IMR-90 (cell line): Measurements from ENCODE around the gene BCAS1. TPM values are rescaled to one million over a fixed set of nuclear protein-coding genes. Genes with fewer than 3 reads are reported as not detected.
A peak's percentile ranks its signal among the peaks of the same experiment; 100 is the strongest.
"Not testable (repeated sequence)": the region's sequence is repeated elsewhere in the genome, so short reads cannot be mapped to it uniquely, and the experiment has no call there.

Experiments used
- ATAC-seq: fragments of 200-7000 bp; cut with Tn5 transposase; 2 replicates; pipeline ENCODE4 v1.9.1; 2020; ENCODE audit warnings: low read depth, mild to moderate bottlenecking, moderate library complexity
- BruUV-seq: library from RNA; stranded (reverse); fragments of 400-500 nt; replicated peaks from 2 replicates; lab custom pipeline; 2021; lab: Mats Ljungman, UMichigan
- CTCF ChIA-PET: fragments of 300-600 bp; formaldehyde crosslinking; extraction: SDS; loops from one replicate; lab custom pipeline; 2021; ENCODE audit warnings: antibody characterized with exemption; lab: Yijun Ruan, JAX
- POLR2A ChIA-PET: fragments of 300-600 bp; sonication (Branson Sonifier 250); formaldehyde crosslinking; loops from one replicate; lab custom pipeline; 2022; ENCODE audit warnings: antibody characterized with exemption; ENCODE audit not compliant: unreplicated experiment; lab: Charles Lee
- DNase-seq: peaks from one replicate; pipeline ENCODE4 v3.0.0; 2013
- H2AFZ ChIP-seq: replicated peaks from 2 replicates; pipeline ENCODE3; 2013; ENCODE audit warnings: low read length, mild to moderate bottlenecking; ENCODE audit not compliant: poor library complexity
- H2AK5ac ChIP-seq: 2 replicates; pipeline ENCODE4 v1.6.1; 2013; ENCODE audit warnings: low read depth, low read length, inconsistent platforms
- H2AK9ac ChIP-seq: replicated peaks from 2 replicates; pipeline ENCODE3; 2013; ENCODE audit warnings: mild to moderate bottlenecking, low read depth, low read length, moderate library complexity; ENCODE audit not compliant: poor library complexity
- H2BK120ac ChIP-seq: 2 replicates; pipeline ENCODE4 v1.6.1; 2013; ENCODE audit warnings: low read depth, low read length, inconsistent platforms
- H2BK15ac ChIP-seq: 3 replicates; pipeline ENCODE4 v1.6.1; 2013; ENCODE audit warnings: low read depth, low read length, inconsistent platforms
- H2BK20ac ChIP-seq: 2 replicates; pipeline ENCODE4 v1.6.1; 2013; ENCODE audit warnings: low read depth, mild to moderate bottlenecking, inconsistent platforms, low read length, moderate library complexity
- H2BK5ac ChIP-seq: 2 replicates; pipeline ENCODE4 v1.6.1; 2013; ENCODE audit warnings: mild to moderate bottlenecking, low read depth, low read length, inconsistent platforms; ENCODE audit not compliant: poor library complexity, severe bottlenecking
- H3K14ac ChIP-seq: replicated peaks from 2 replicates; pipeline ENCODE4 v1.6.1; 2013; ENCODE audit warnings: low read depth, low read length, inconsistent platforms
- H3K18ac ChIP-seq: 2 replicates; pipeline ENCODE4 v1.6.1; 2013; ENCODE audit warnings: low read depth, low read length, control low read depth
- H3K23ac ChIP-seq: 2 replicates; pipeline ENCODE4 v1.6.1; 2013; ENCODE audit warnings: low read depth, low read length, inconsistent platforms
- H3K27ac ChIP-seq: 2 replicates; pipeline ENCODE4 v1.5.1; 2013; ENCODE audit warnings: mild to moderate bottlenecking, control low read depth, low read length; ENCODE audit not compliant: insufficient read depth
- H3K27me3 ChIP-seq: 2 replicates; pipeline ENCODE4 v1.6.1; 2013; ENCODE audit warnings: low read length; ENCODE audit not compliant: control insufficient read depth, insufficient read depth
- H3K36me3 ChIP-seq: 2 replicates; pipeline ENCODE4 v1.6.1; 2013; ENCODE audit warnings: low read length, mixed read lengths; ENCODE audit not compliant: control insufficient read depth, insufficient read depth
- H3K4ac ChIP-seq: 2 replicates; pipeline ENCODE4 v1.6.1; 2013; ENCODE audit warnings: low read depth, low read length, inconsistent platforms
- H3K4me1 ChIP-seq: 2 replicates; pipeline ENCODE4 v1.6.1; 2013; ENCODE audit warnings: low read length, mixed read lengths; ENCODE audit not compliant: control insufficient read depth, insufficient read depth
- H3K4me2 ChIP-seq: 2 replicates; pipeline ENCODE4 v1.6.1; 2013; ENCODE audit warnings: low read depth, mild to moderate bottlenecking, control low read depth, low read length, moderate library complexity
- H3K4me3 ChIP-seq: 2 replicates; pipeline ENCODE4 v1.5.1; 2013; ENCODE audit warnings: low read depth, mild to moderate bottlenecking, control low read depth, low read length, moderate library complexity; ENCODE audit not compliant: insufficient read depth
- H3K56ac ChIP-seq: 2 replicates; pipeline ENCODE4 v1.6.1; 2013; ENCODE audit warnings: low read length, inconsistent platforms; ENCODE audit not compliant: insufficient read depth; ENCODE audit errors: extremely low read depth
- H3K79me1 ChIP-seq, 2 experiments: 2 replicates each; pipeline ENCODE4 v1.6.1; 2013; ENCODE audit warnings: low read length in 2 of 2, inconsistent platforms in 1 of 2, low read depth in 1 of 2
- H3K9ac ChIP-seq: 2 replicates; pipeline ENCODE4 v1.6.1; 2013; ENCODE audit warnings: low read depth, low read length, control low read depth
- H3K9me1 ChIP-seq: 2 replicates; pipeline ENCODE4 v1.6.1; 2013; ENCODE audit warnings: low read length, inconsistent platforms; ENCODE audit not compliant: insufficient read depth
- H3K9me3 ChIP-seq: 2 replicates; pipeline ENCODE4 v1.6.1; 2013; ENCODE audit warnings: low read length; ENCODE audit not compliant: control insufficient read depth, insufficient read depth
- H4K20me1 ChIP-seq: 2 replicates; pipeline ENCODE4 v1.6.1; 2013; ENCODE audit warnings: low read length, inconsistent platforms; ENCODE audit not compliant: insufficient read depth
- H4K5ac ChIP-seq: 2 replicates; pipeline ENCODE4 v1.6.1; 2013; ENCODE audit warnings: mild to moderate bottlenecking, low read depth, low read length, control low read depth
- H4K8ac ChIP-seq, 2 experiments: 2 replicates each; pipeline ENCODE4 v1.6.1; 2013; ENCODE audit warnings: low read depth in 2 of 2, low read length in 2 of 2, control low read depth in 1 of 2, inconsistent platforms in 1 of 2
- H4K91ac ChIP-seq: 2 replicates; pipeline ENCODE4 v1.6.1; 2013; ENCODE audit warnings: low read depth, low read length, inconsistent platforms; ENCODE audit not compliant: insufficient read depth
- MAFK ChIP-seq: IDR thresholded peaks from 2 replicates; pipeline ENCODE4 v1.6.1; 2012; ENCODE audit warnings: low read depth, low read length, improper control_type of control experiment
- NFE2L2 ChIP-seq: fragments of 150-350 bp; IDR thresholded peaks from 2 replicates; pipeline ENCODE4 v1.6.1; 2016; ENCODE audit warnings: low read depth, mild to moderate bottlenecking, low read length
- whole genome bisulfite sequencing, 2 experiments: methylation state at CpG; one replicate each; pipeline versions ENCODE4 v1.1.5 to v1.1.7; 2013; ENCODE audit warnings: missing lambda C conversion rate in 2 of 2; ENCODE audit not compliant: insufficient read length in 1 of 2; ENCODE audit errors: extremely low coverage in 2 of 2; 5-methylcytosine and 5-hydroxymethylcytosine counted together
- dilution Hi-C: fragments of 300-500 bp; cut with HindIII; formaldehyde crosslinking; loops from one replicate; pipeline ENCODE4 v1.14.3; 2018; ENCODE audit warnings: low sequenced_read_pairs; ENCODE audit not compliant: unreplicated experiment
- in situ Hi-C: fragments of 300-500 bp; cut with MboI; formaldehyde crosslinking; loops from 3 replicates; pipeline ENCODE4 v1.14.3; 2019; ENCODE audit warnings: low sequenced_read_pairs, inconsistent platforms, mixed read lengths
- intact Hi-C: fragments of 100-400 bp; cut with micrococcal nuclease; formaldehyde crosslinking; loops from 2 replicates; pipeline ENCODE4 v1.10.0; 2022
- polyA plus RNA-seq, 3 experiments: library from polyadenylated mRNA; depleted of rRNA; stranded (reverse); fragments of >200 nt; gene quantifications; 2 replicates each; pipeline ENCODE4 v1.2.3, GENCODE V29; 2012; ENCODE audit warnings: low replicate concordance in 1 of 3
- total RNA-seq: library from RNA; depleted of rRNA; stranded (reverse); fragments of >200 nt; gene quantifications from 2 replicates; pipeline ENCODE4 v1.2.3, GENCODE V29; 2012

Gene BCAS1
- total and polyA plus RNA-seq, 2 of the 4 experiments (the other 2 are of a cell fraction), result under 0.01 TPM; not detected in 1

DNA sequence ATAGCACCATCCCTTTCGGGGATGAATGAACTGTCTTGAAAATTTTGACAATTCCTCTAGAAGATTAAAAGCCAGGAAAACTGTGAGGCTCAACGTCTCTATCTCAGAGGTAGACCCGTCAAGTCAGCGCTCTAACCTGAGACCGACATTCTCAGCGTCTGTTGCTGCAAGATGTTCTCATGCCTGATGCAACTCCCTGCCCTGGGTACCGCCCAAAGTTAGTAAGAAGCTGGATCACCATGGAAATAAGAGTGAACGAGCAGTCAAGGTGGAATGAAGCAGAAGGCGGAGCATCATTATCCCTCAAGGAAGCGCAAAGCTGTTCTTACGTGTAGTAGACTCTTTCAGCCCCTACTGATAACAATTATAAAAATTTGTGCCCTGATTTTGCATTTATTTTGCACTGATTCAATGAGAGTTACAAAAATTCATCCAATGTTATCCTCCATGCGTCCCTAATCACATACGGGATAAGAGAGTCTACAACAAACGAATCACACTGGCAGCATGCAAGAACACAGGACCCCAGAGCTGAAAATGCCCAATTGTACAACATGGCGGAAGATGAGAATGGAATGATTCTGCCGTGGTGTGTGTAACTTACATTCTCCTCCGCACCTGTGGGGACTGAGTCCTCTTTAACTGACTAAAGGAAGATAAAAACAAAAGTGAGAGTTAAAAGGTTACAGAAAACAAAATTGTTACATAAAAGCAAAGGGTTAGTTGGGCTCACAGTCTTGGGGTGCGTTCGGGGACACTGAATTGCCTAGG, 95.4 kb downstream of the BCAS1 start (continued):
- TF ChIP-seq NFE2L2, result no peak

DNA sequence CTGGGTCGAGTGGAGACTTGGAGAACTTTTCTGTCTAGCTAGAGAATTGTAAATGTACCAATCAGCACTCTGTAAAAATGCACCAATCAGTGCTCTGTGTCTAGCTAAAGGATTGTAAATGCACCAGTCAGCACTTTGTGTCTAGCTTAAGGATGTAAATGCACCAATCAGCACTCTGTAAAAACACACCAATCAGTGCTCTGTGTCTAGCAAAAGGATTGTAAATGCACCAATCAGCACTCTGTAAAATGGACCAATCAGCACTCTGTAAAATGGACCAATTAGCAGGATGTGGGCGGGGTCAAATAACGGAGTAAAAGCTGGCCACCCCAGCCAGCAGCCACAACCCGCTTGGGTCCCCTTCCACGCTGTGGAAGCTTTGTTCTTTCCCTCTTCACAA, 96.5 kb downstream of the BCAS1 start:
- H3K4me2 ChIP-seq, ATAC-seq, H3K56ac ChIP-seq, H3K4ac ChIP-seq, H2BK120ac ChIP-seq, H3K27ac ChIP-seq, H4K91ac ChIP-seq, H3K14ac ChIP-seq, H3K9me3 ChIP-seq, H2BK15ac ChIP-seq, H4K8ac ChIP-seq, CTCF ChIA-PET, H3K27me3 ChIP-seq, H2BK20ac ChIP-seq, H2BK5ac ChIP-seq, H4K5ac ChIP-seq, H2AFZ ChIP-seq, H4K20me1 ChIP-seq, DNase-seq, H2AK9ac ChIP-seq, intact Hi-C loops, H3K4me3 ChIP-seq, H2AK5ac ChIP-seq, H3K23ac ChIP-seq, in situ Hi-C loops, BruUV-seq, H3K9ac ChIP-seq, H3K36me3 ChIP-seq, H3K79me1 ChIP-seq, H3K4me1 ChIP-seq, dilution Hi-C loops, H3K9me1 ChIP-seq, H3K18ac ChIP-seq: not testable (repeated sequence)
- WGBS, 2 experiments, result 54% methylated on average over 2 of the region's 5 CpGs; no CpG with 5 or more reads in 1 of the 2 experiments
- POLR2A ChIA-PET, result interaction anchor here (0.5 kb wide), 1 partner anchor 382 kb away, joined by 11 read pairs; no protein-coding TSS in a partner anchor
- peak; percentile 71 for TF ChIP-seq MAFK
